ENCODE measurements around the gene SLC16A9.

SLC16A9 gene

GRCh38 chr10:59708816-59709394, 745 bp downstream of the SLC16A9 start:
- H3K4me1 ChIP-seq (ENCODE audit: control insufficient read depth, insufficient read depth, low read length): peaks cover 11% of the 10 kb centered on the region
- peak overlapping the region; percentile 54 for H3K4me3 ChIP-seq (ENCODE audit: low read length)
- peak overlapping the region; percentile 68 for H3K9ac ChIP-seq (ENCODE audit: low read length)

GRCh38 chr10:59706851-59707797, 2.5 kb downstream of the SLC16A9 start:
- Histone ChIP-seq H3K4me3 (ENCODE audit: low read length) (no peak overlapping the region), H3K9ac (ENCODE audit: low read length) (no peak overlapping the region), H3K27me3 (ENCODE audit: control insufficient read depth, insufficient read depth, low read length) (peaks cover 17% of the 10 kb centered on the region)

More at GRCh38 chr10:59708816-59709394, 745 bp downstream of the SLC16A9 start:
- H3K36me3 ChIP-seq (ENCODE audit: control insufficient read depth, insufficient read depth, low read length): no peaks in the 10 kb centered on the region
- H3K9me3 ChIP-seq (ENCODE audit: control insufficient read depth, low read length): no peaks in the 10 kb centered on the region
- H3K27me3 ChIP-seq (ENCODE audit: control insufficient read depth, insufficient read depth, low read length): peaks cover 21% of the 10 kb centered on the region

GRCh38 chr10:59705931-59706330, 3.7 kb downstream of the SLC16A9 start:
- Histone ChIP-seq H3K27me3 (ENCODE audit: control insufficient read depth, insufficient read depth, low read length) (peaks cover 17% of the 10 kb centered on the region), H3K36me3 (ENCODE audit: control insufficient read depth, insufficient read depth, low read length) (no peaks in the 10 kb centered on the region), H3K9me3 (ENCODE audit: control insufficient read depth, low read length) (no peaks in the 10 kb centered on the region), H3K9ac (ENCODE audit: low read length) (no peak overlapping the region), H3K4me3 (ENCODE audit: low read length) (no peak overlapping the region), H3K4me1 (ENCODE audit: control insufficient read depth, insufficient read depth, low read length) (peaks cover 10% of the 10 kb centered on the region)

More at GRCh38 chr10:59706851-59707797, 2.5 kb downstream of the SLC16A9 start:
- Histone ChIP-seq H3K36me3 (ENCODE audit: control insufficient read depth, insufficient read depth, low read length) (no peaks in the 10 kb centered on the region), H3K9me3 (ENCODE audit: control insufficient read depth, low read length) (no peaks in the 10 kb centered on the region), H3K4me1 (ENCODE audit: control insufficient read depth, insufficient read depth, low read length) (peaks cover 10% of the 10 kb centered on the region)

GRCh38 chr10:59704630-59705029, 5.0 kb downstream of the SLC16A9 start:
- H3K9ac ChIP-seq (ENCODE audit: low read length): no peak overlapping the region
- H3K4me1 ChIP-seq (ENCODE audit: control insufficient read depth, insufficient read depth, low read length): peaks cover 6% of the 10 kb centered on the region
- peaks cover 17% of the 10 kb centered on the region for H3K27me3 ChIP-seq (ENCODE audit: control insufficient read depth, insufficient read depth, low read length)
- H3K36me3 ChIP-seq (ENCODE audit: control insufficient read depth, insufficient read depth, low read length): no peaks in the 10 kb centered on the region
- H3K4me3 ChIP-seq (ENCODE audit: low read length): no peak overlapping the region
- H3K9me3 ChIP-seq (ENCODE audit: control insufficient read depth, low read length): no peaks in the 10 kb centered on the region

- H3K4me1 ChIP-seq (ENCODE audit: control insufficient read depth, insufficient read depth, low read length): no peaks in the 10 kb centered on the region
- no peak overlapping the region for H3K9ac ChIP-seq (ENCODE audit: low read length)
- H3K36me3 ChIP-seq (ENCODE audit: control insufficient read depth, insufficient read depth, low read length): no peaks in the 10 kb centered on the region
- no peaks in the 10 kb centered on the region for H3K27me3 ChIP-seq (ENCODE audit: control insufficient read depth, insufficient read depth, low read length)
- H3K4me3 ChIP-seq (ENCODE audit: low read length): no peak overlapping the region
- H3K9me3 ChIP-seq (ENCODE audit: control insufficient read depth, low read length): no peaks in the 10 kb centered on the region
Observed at GRCh38 chr10:59702347-59702746, 7.3 kb downstream of the SLC16A9 start.

- no peaks in the 10 kb centered on the region for H3K4me1 ChIP-seq (ENCODE audit: control insufficient read depth, insufficient read depth, low read length)
- no peaks in the 10 kb centered on the region for H3K36me3 ChIP-seq (ENCODE audit: control insufficient read depth, insufficient read depth, low read length)
- no peak overlapping the region for H3K4me3 ChIP-seq (ENCODE audit: low read length)
- H3K9me3 ChIP-seq (ENCODE audit: control insufficient read depth, low read length): no peaks in the 10 kb centered on the region
- H3K9ac ChIP-seq (ENCODE audit: low read length): no peak overlapping the region
- no peaks in the 10 kb centered on the region for H3K27me3 ChIP-seq (ENCODE audit: control insufficient read depth, insufficient read depth, low read length)
Observed at GRCh38 chr10:59700709-59701108, 8.9 kb downstream of the SLC16A9 start.

- no peaks in the 10 kb centered on the region for H3K27me3 ChIP-seq (ENCODE audit: control insufficient read depth, insufficient read depth, low read length)
- no peak overlapping the region for H3K4me3 ChIP-seq (ENCODE audit: low read length)
- no peak overlapping the region for H3K9ac ChIP-seq (ENCODE audit: low read length)
- no peaks in the 10 kb centered on the region for H3K36me3 ChIP-seq (ENCODE audit: control insufficient read depth, insufficient read depth, low read length)
- no peaks in the 10 kb centered on the region for H3K9me3 ChIP-seq (ENCODE audit: control insufficient read depth, low read length)
- no peaks in the 10 kb centered on the region for H3K4me1 ChIP-seq (ENCODE audit: control insufficient read depth, insufficient read depth, low read length)
Observed at GRCh38 chr10:59698326-59698725, 11.3 kb downstream of the SLC16A9 start.

- no peak overlapping the region for H3K9ac ChIP-seq (ENCODE audit: low read length)
- no peak overlapping the region for H3K4me3 ChIP-seq (ENCODE audit: low read length)
- H3K9me3 ChIP-seq (ENCODE audit: control insufficient read depth, low read length): no peaks in the 10 kb centered on the region
- H3K27me3 ChIP-seq (ENCODE audit: control insufficient read depth, insufficient read depth, low read length): no peaks in the 10 kb centered on the region
- no peaks in the 10 kb centered on the region for H3K4me1 ChIP-seq (ENCODE audit: control insufficient read depth, insufficient read depth, low read length)
- H3K36me3 ChIP-seq (ENCODE audit: control insufficient read depth, insufficient read depth, low read length): no peaks in the 10 kb centered on the region
Observed at GRCh38 chr10:59695637-59696036, 14.0 kb downstream of the SLC16A9 start.

GRCh38 chr10:59694936-59695335, 14.7 kb downstream of the SLC16A9 start:
- Histone ChIP-seq H3K36me3 (ENCODE audit: control insufficient read depth, insufficient read depth, low read length) (no peaks in the 10 kb centered on the region), H3K4me1 (ENCODE audit: control insufficient read depth, insufficient read depth, low read length) (no peaks in the 10 kb centered on the region), H3K9me3 (ENCODE audit: control insufficient read depth, low read length) (no peaks in the 10 kb centered on the region), H3K9ac (ENCODE audit: low read length) (no peak overlapping the region), H3K4me3 (ENCODE audit: low read length) (no peak overlapping the region), H3K27me3 (ENCODE audit: control insufficient read depth, insufficient read depth, low read length) (no peaks in the 10 kb centered on the region)

GRCh38 chr10:59692113-59692512, 17.5 kb downstream of the SLC16A9 start:
- no peaks in the 10 kb centered on the region for H3K36me3 ChIP-seq (ENCODE audit: control insufficient read depth, insufficient read depth, low read length)
- H3K27me3 ChIP-seq (ENCODE audit: control insufficient read depth, insufficient read depth, low read length): no peaks in the 10 kb centered on the region
- no peak overlapping the region for H3K9ac ChIP-seq (ENCODE audit: low read length)
- H3K9me3 ChIP-seq (ENCODE audit: control insufficient read depth, low read length): no peaks in the 10 kb centered on the region
- H3K4me1 ChIP-seq (ENCODE audit: control insufficient read depth, insufficient read depth, low read length): no peaks in the 10 kb centered on the region
- H3K4me3 ChIP-seq (ENCODE audit: low read length): no peak overlapping the region

- Histone ChIP-seq H3K9ac (ENCODE audit: low read length) (no peak overlapping the region), H3K27me3 (ENCODE audit: control insufficient read depth, insufficient read depth, low read length) (no peaks in the 10 kb centered on the region), H3K4me3 (ENCODE audit: low read length) (no peak overlapping the region), H3K4me1 (ENCODE audit: control insufficient read depth, insufficient read depth, low read length) (no peaks in the 10 kb centered on the region), H3K9me3 (ENCODE audit: control insufficient read depth, low read length) (no peaks in the 10 kb centered on the region), H3K36me3 (ENCODE audit: control insufficient read depth, insufficient read depth, low read length) (no peaks in the 10 kb centered on the region)
Observed at GRCh38 chr10:59688921-59689351, 20.7 kb downstream of the SLC16A9 start.

GRCh38 chr10:59687657-59688056, 22.0 kb downstream of the SLC16A9 start:
- no peaks in the 10 kb centered on the region for H3K4me1 ChIP-seq (ENCODE audit: control insufficient read depth, insufficient read depth, low read length)
- no peaks in the 10 kb centered on the region for H3K27me3 ChIP-seq (ENCODE audit: control insufficient read depth, insufficient read depth, low read length)

More at GRCh38 chr10:59687657-59688056, 22.0 kb downstream of the SLC16A9 start:
- no peak overlapping the region for H3K9ac ChIP-seq (ENCODE audit: low read length)
- H3K4me3 ChIP-seq (ENCODE audit: low read length): no peak overlapping the region
- no peaks in the 10 kb centered on the region for H3K36me3 ChIP-seq (ENCODE audit: control insufficient read depth, insufficient read depth, low read length)
- H3K9me3 ChIP-seq (ENCODE audit: control insufficient read depth, low read length): no peaks in the 10 kb centered on the region
